SK-N-SH treated with all-trans-retinoic acid at 6 μM for 48 hours (cell line): ENCODE data around the gene SHC3.

Experiments used
- CREB5 ChIP-seq: fragments of 250-450 bp; sonication (Bioruptor Pico); IDR thresholded peaks from 2 replicates; pipeline ENCODE4 v1.5.1; 2020; ENCODE audit warnings: low read depth, mild to moderate bottlenecking, moderate library complexity
- CSDC2 ChIP-seq: fragments of 250-450 bp; sonication (Bioruptor Pico); IDR thresholded peaks from 2 replicates; pipeline ENCODE4 v1.5.0; 2020; ENCODE audit warnings: mild to moderate bottlenecking, moderate library complexity
- ESRRG ChIP-seq: fragments of 250-450 bp; sonication (Bioruptor Pico); IDR thresholded peaks from 2 replicates; pipeline ENCODE4 v1.6.1; 2021; ENCODE audit warnings: mild to moderate bottlenecking
- GLIS3 ChIP-seq: fragments of 250-450 bp; sonication (Bioruptor Pico); IDR thresholded peaks from 2 replicates; pipeline ENCODE4 v1.5.0; 2020; ENCODE audit warnings: mild to moderate bottlenecking, moderate library complexity
- PATZ1 ChIP-seq: fragments of 250-450 bp; sonication (Bioruptor Pico); IDR thresholded peaks from 2 replicates; pipeline ENCODE4 v1.8.0; 2020; ENCODE audit warnings: mild to moderate bottlenecking, moderate library complexity, borderline replicate concordance
- RARB ChIP-seq: fragments of 250-450 bp; sonication (Bioruptor Pico); IDR thresholded peaks from 2 replicates; pipeline ENCODE4 v1.8.0; 2021; ENCODE audit warnings: mild to moderate bottlenecking, moderate library complexity
- ZC3H10 ChIP-seq: fragments of 250-450 bp; sonication (Bioruptor Pico); IDR thresholded peaks from 2 replicates; pipeline ENCODE4 v1.5.1; 2021; ENCODE audit warnings: mild to moderate bottlenecking, moderate library complexity
- ZFP30 ChIP-seq: fragments of 450-650 bp; formaldehyde crosslinking; IDR thresholded peaks from 2 replicates; pipeline ENCODE4 v1.5.0; 2022; ENCODE audit warnings: mild to moderate bottlenecking, moderate library complexity
- ZNF565 ChIP-seq: fragments of 450-650 bp; formaldehyde crosslinking; conservative IDR thresholded peaks from 2 replicates; pipeline ENCODE4 v1.5.0; 2020; ENCODE audit warnings: low read depth, mild to moderate bottlenecking, moderate library complexity
- ZNF70 ChIP-seq: fragments of 450-650 bp; formaldehyde crosslinking; IDR thresholded peaks from 2 replicates; pipeline ENCODE4 v1.5.0; 2020; ENCODE audit warnings: mild to moderate bottlenecking, moderate library complexity
- ZNF8 ChIP-seq: fragments of 450-650 bp; formaldehyde crosslinking; IDR thresholded peaks from 2 replicates; pipeline ENCODE4 v1.5.0; 2020; ENCODE audit warnings: mild to moderate bottlenecking, moderate library complexity
- TF ChIP-seq, protein P1 (sequence below): fragments of 250-450 bp; sonication (Bioruptor Pico); IDR thresholded peaks from 2 replicates; pipeline ENCODE4 v1.8.0; 2021; ENCODE audit warnings: low read depth, mild to moderate bottlenecking, moderate library complexity, borderline replicate concordance

DNA sequence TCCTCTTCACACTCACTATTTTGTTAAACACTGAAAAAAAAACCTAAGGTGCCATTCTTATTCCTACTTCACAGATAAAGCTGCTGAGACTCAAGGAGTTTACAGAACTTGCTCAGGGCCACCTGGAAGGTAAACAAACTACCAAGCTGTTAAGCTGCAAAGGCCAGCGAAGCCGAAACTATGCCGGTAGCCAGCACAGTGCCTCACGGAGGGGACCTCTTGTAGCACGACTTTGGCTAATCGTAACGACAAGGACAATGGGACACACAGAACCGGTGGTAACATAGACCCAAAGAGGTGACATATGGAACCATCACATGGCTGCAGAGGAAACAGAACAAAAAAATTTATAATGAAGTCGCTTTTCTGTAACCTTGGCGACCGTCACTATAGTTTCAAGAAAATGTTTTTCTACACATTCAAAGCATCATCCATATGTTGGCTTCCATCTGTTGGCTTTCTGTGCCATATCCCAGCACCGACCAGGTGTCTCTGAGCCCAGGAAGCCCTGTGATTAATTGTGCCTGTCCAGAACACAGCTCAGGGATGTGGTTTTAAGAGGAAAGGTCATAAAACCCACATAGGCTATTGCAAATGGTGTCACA lies 127.1 kb downstream of the SHC3 start:
- TF ChIP-seq PATZ1: no peak
- TF ChIP-seq RARB: no peak
- no peak for TF ChIP-seq ZC3H10 (CRISPR knock-in tag)
- no peak for TF ChIP-seq ZFP30 (CRISPR knock-in tag)
- TF ChIP-seq ZNF70 (CRISPR knock-in tag): no peak
- no peak for TF ChIP-seq ESRRG
- TF ChIP-seq ZNF565 (CRISPR knock-in tag): no peak
- TF ChIP-seq ZNF8 (CRISPR knock-in tag): no peak
- no peak for TF ChIP-seq CREB5 (CRISPR knock-in tag)
- TF ChIP-seq GLIS3: no peak
- TF ChIP-seq, protein P1, sequence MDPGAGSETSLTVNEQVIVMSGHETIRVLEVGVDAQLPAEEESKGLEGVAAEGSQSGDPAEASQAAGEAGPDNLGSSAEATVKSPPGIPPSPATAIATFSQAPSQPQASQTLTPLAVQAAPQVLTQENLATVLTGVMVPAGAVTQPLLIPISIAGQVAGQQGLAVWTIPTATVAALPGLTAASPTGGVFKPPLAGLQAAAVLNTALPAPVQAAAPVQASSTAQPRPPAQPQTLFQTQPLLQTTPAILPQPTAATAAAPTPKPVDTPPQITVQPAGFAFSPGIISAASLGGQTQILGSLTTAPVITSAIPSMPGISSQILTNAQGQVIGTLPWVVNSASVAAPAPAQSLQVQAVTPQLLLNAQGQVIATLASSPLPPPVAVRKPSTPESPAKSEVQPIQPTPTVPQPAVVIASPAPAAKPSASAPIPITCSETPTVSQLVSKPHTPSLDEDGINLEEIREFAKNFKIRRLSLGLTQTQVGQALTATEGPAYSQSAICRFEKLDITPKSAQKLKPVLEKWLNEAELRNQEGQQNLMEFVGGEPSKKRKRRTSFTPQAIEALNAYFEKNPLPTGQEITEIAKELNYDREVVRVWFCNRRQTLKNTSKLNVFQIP (CRISPR knock-in tag): no peak
- no peak for TF ChIP-seq CSDC2
